Activated naive CD8-positive, alpha-beta T cell treated with anti-CD3 and anti-CD28 coated beads, Interleukin-2, amount 10 ng/mL, durations not matched to agents 7 days and 5 days (primary cell): ENCODE results near the gene FOXO1. TPM values are rescaled to one million over a fixed set of nuclear protein-coding genes. Genes with fewer than 3 reads are reported as not detected.

ENCODE experiments used
- ATAC-seq: fragments of 150-1000 bp; cut with Tn5 transposase; one replicate; pipeline ENCODE4 v1.10.0; 2021; ENCODE audit warnings: low read depth, moderate library complexity
- POLR2A ChIA-PET: fragments of 350-600 bp; sonication (Branson Sonifier 250); formaldehyde crosslinking; loops from one replicate; lab custom pipeline; 2021; ENCODE audit warnings: antibody characterized with exemption; lab: Charles Lee
- DNase-seq: peaks from one replicate; pipeline ENCODE4 v3.0.0; 2021
- H3K27ac Mint-ChIP-seq: one replicate; pipeline ENCODE4 v1.8.0; 2022; ENCODE audit warnings: mild to moderate bottlenecking, mixed read lengths
- H3K27me3 Mint-ChIP-seq: one replicate; pipeline ENCODE4 v1.8.0; 2022; ENCODE audit warnings: mild to moderate bottlenecking, moderate library complexity, mixed read lengths
- H3K36me3 Mint-ChIP-seq: one replicate; pipeline ENCODE4 v1.8.0; 2021; ENCODE audit warnings: mild to moderate bottlenecking, mixed read lengths
- H3K4me1 Mint-ChIP-seq: one replicate; pipeline ENCODE4 v1.8.0; 2021; ENCODE audit warnings: mixed read lengths
- H3K4me3 Mint-ChIP-seq: one replicate; pipeline ENCODE4 v1.8.0; 2022; ENCODE audit warnings: mild to moderate bottlenecking, moderate library complexity, mixed read lengths
- H3K9me3 Mint-ChIP-seq: one replicate; pipeline ENCODE4 v1.8.0; 2021; ENCODE audit warnings: mixed read lengths
- total RNA-seq, 2 experiments: library from RNA; stranded (reverse); gene quantifications; one replicate each; pipeline ENCODE4 v1.2.3, GENCODE V29; 2021

FOXO1 gene
- total RNA-seq, 2 experiments from 2014 or later: 36.7 to 39.8 TPM

DNA sequence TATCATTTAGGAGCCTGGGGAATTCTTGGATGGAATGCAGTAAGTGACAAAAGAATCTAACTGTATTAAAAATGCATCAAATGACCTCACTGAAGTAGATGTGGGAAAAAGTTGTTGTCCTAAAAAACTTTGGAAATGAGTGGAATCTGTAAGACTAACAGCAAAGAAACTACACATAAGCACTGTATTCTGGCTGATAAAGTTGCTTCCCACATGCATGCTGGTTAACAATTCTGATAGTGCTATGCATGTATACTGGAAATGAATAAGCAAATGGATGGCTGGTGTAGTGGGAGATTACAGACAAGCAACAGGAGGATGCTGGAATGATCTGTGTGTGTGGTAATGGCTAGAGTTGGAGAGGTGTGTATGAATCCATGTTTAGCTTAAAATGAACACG, 138.5 kb downstream of the FOXO1 start:
- POLR2A ChIA-PET: no interaction called here
- Mint-ChIP-seq H3K36me3 (peaks cover 9% of the 10 kb centered on the region), H3K4me3 (no peak overlapping the region), H3K4me1 (peaks cover 15% of the 10 kb centered on the region), H3K27ac (no peak overlapping the region), H3K9me3 (peaks cover 13% of the 10 kb centered on the region), H3K27me3 (no peaks in the 10 kb centered on the region)
- DNase-seq (no peak), ATAC-seq (no peak)

DNA sequence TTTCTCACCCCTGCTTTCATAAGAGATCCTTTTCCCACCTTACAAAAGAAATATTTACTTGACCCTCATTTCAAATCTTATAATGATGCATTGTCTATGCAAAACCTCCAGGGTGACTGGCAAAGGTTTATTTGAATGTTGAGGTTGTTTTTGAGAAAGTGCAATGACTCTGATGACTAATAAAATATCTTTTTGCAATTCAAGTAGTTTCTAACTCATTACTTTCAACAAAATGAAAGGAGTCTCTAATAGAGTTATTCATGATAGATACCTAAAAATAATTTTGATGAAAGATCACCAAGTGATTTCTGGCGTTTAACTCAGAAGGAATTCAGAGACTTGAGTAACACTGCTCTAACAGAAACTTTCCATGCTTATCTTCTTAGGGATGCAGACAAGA, 144.2 kb downstream of the FOXO1 start:
- no peaks in the 10 kb centered on the region for H3K27me3 Mint-ChIP-seq
- POLR2A ChIA-PET: no interaction called here
- H3K27ac Mint-ChIP-seq: no peak overlapping the region
- ATAC-seq: no peak
- no peak overlapping the region for H3K4me3 Mint-ChIP-seq
- H3K9me3 Mint-ChIP-seq: no peaks in the 10 kb centered on the region
- peaks cover 4% of the 10 kb centered on the region for H3K36me3 Mint-ChIP-seq
- DNase-seq: no peak
- peaks cover 23% of the 10 kb centered on the region for H3K4me1 Mint-ChIP-seq

DNA sequence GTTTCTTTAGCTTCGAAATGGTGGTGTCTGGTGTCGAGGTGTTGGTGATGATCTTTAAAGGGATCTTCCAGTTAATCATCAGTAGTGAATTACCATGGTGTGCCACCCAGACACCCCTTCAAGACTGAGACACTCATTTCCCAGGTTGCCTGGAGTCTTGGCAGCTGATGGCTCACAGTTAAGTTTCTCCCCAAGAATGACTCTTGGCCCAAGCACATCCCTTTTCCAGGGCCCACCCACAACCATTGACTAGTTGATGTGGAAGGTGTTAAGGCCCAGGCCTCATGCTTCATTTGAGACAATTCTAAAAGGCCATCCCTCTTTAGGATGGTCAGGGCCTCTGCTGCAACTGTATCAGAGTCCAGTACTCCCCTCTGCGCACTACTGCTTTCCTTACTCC, 145.5 kb downstream of the FOXO1 start:
- no peak overlapping the region for H3K4me3 Mint-ChIP-seq
- DNase-seq: no peak
- ATAC-seq: no peak
- peaks cover under 1% of the 10 kb centered on the region for H3K9me3 Mint-ChIP-seq
- no peaks in the 10 kb centered on the region for H3K27me3 Mint-ChIP-seq
- H3K4me1 Mint-ChIP-seq: peaks cover 28% of the 10 kb centered on the region
- peaks cover 4% of the 10 kb centered on the region for H3K36me3 Mint-ChIP-seq
- POLR2A ChIA-PET: no interaction called here
- no peak overlapping the region for H3K27ac Mint-ChIP-seq

DNA sequence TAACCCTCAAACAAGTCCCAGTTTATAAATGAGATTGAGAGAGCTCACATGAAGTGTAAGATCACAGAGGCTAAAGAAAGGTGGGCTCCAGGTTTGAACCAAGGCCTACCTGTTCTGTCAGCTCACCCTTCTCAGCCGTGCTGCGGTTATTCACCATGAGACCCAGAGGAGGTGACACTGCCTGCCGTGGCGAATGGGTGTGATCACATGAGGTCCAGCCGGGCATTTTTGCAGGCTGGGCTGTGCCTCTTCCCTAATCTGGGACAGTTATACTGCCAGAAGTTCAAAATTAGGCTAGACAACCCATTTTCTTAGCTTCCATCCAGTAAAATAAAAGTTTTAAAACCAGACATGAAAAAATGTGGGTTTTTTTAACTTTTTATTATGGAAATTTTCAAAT, 146.8 kb downstream of the FOXO1 start:
- H3K4me3 Mint-ChIP-seq: no peak overlapping the region
- H3K4me1 Mint-ChIP-seq: peaks cover 29% of the 10 kb centered on the region

DNA sequence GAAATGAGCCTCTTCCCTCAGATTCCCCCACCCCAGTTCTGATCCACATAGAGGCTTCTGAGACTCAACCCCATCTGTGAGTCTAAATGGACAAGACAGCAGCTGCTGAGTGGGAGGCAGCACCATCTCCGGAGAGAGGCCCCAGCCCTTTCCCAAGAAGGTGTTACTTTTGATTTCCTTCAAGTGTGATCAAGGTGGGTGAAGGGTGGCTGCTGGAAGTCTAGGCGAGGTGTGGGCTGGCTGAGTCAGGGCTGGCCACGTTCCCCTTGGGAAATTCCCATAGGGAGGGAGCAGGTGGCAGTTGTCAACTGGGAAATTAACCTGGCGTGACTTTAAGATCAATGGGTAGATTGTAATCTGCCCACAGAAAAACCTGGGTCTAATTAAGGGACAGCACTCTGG, 148.0 kb downstream of the FOXO1 start:
- no peaks in the 10 kb centered on the region for H3K27me3 Mint-ChIP-seq
- peak; percentile 73 for ATAC-seq
- H3K4me1 Mint-ChIP-seq: peaks cover 29% of the 10 kb centered on the region
- DNase-seq: peak; percentile 35
- H3K27ac Mint-ChIP-seq: peak overlapping the region; percentile 42
- H3K9me3 Mint-ChIP-seq: peaks cover 3% of the 10 kb centered on the region
- POLR2A ChIA-PET: interaction anchor here (1.0 to 1.3 kb wide), 2 partner anchors 10 to 33 kb away, joined by 3 to 4 read pairs; no protein-coding TSS in a partner anchor
- H3K4me3 Mint-ChIP-seq: peak overlapping the region; percentile 27
- H3K36me3 Mint-ChIP-seq: peaks cover 6% of the 10 kb centered on the region

More for the DNA sequence above, 146.8 kb downstream of the FOXO1 start:
- Mint-ChIP-seq H3K36me3 (peaks cover 6% of the 10 kb centered on the region), H3K9me3 (peaks cover 3% of the 10 kb centered on the region), H3K27me3 (no peaks in the 10 kb centered on the region), H3K27ac (no peak overlapping the region)
- no peak for ATAC-seq
- no peak for DNase-seq
- POLR2A ChIA-PET: no interaction called here

DNA sequence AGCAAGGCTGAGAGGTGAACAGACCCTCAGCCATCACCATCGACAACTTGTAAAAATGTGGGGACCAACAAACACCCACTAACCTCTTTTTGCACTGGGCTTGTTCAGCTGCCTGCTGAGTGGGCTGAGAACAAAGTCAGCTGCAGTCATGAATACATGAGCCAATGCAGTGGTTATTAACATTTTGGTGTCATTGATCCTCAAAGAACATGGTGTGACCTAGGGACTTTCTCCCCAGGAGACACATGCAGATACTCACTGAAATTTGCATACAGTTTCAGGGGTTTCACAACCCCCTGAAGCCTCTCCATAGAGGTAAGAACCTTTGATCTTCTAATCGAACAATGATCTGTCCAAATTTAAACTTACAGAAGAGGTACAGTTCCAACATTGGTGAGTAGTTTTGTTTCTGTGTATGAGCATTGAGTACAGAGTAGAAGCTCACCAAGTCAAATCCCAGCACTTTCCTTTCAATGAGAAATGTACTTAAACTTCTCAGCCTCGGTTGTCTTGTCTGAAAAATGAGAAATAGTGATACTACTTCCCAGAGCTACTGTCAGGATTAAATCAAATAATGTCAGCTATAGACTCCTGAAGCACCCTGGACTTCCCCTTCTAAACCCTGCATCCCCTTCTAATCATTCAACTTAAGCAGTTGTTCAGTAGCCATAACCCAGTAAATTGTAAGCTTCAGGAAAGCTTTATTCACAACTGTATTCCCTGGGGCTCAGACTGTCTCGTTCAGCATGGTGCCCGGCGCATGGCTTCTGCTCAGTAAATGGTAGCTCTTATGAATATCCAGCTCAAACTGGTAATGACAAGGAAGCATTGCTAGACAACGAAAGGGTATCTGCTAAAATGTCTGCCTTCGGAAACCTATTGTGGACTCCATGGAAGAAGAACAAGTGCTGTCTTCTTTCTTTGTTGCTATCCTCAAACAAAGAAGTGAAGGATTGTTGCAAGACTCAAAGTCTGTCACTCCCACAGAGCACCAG, 148.7 kb downstream of the FOXO1 start:
- Mint-ChIP-seq H3K36me3 (peaks cover 6% of the 10 kb centered on the region), H3K9me3 (peaks cover 3% of the 10 kb centered on the region), H3K4me1 (peaks cover 33% of the 10 kb centered on the region), H3K27ac (peak overlapping the region; percentile 42), H3K4me3 (peak overlapping the region; percentile 27), H3K27me3 (no peaks in the 10 kb centered on the region)
- ATAC-seq (peak; percentile 34), DNase-seq (no peak)
- POLR2A ChIA-PET: interaction anchor here (1.0 to 1.3 kb wide), 2 partner anchors 9 to 32 kb away, joined by 3 to 4 read pairs; no protein-coding TSS in a partner anchor

DNA sequence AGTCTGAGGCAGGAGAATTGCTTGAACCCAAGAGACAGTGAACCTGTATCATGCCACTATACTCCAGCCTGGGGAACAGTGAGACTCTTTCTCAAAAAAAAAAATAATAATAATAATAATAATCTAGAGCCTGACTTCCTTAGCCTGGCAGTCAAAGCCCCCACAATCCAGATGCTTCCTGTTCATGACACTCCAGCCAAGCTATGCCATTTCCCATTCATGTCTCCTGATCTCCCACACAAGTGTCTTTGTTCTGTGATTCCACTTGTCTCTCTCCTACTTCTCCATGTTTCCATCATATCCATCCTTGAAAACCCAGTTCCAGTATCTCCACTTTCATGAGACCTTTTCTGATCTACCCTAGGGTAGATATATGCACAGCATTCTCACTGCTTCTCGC, 150.7 kb downstream of the FOXO1 start:
- H3K4me3 Mint-ChIP-seq: no peak overlapping the region
- ATAC-seq (no peak), DNase-seq (no peak)
- H3K4me1 Mint-ChIP-seq: peaks cover 33% of the 10 kb centered on the region
- POLR2A ChIA-PET: interaction anchor here (0.6 to 1.0 kb wide), 2 partner anchors 46 to 52 kb away, joined by 3 read pairs; no protein-coding TSS in a partner anchor
- H3K27ac Mint-ChIP-seq: no peak overlapping the region
- peaks cover 2% of the 10 kb centered on the region for H3K27me3 Mint-ChIP-seq
- H3K36me3 Mint-ChIP-seq: peaks cover 6% of the 10 kb centered on the region
- H3K9me3 Mint-ChIP-seq: peaks cover 6% of the 10 kb centered on the region

DNA sequence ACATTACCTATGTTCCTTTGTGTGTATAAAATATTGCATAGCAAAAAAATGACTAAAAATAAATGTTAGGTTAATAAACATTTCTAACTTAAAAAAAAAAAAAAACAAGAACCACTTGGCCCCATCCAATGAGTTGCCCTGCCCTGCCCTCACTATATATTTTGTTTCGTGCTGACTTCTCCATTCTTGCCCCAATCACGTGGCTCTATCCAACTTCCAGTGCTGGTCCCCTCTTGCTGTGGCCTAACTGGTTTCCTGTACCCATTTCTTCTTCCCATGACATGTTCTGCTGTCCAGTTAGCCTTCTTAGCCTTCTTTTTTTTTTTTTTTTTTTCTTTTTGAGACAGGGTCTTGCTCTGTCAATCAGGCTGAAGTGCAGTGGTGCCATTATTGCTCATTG, 151.6 kb downstream of the FOXO1 start:
- POLR2A ChIA-PET: interaction anchor here (0.6 to 1.0 kb wide), 2 partner anchors 47 to 51 kb away, joined by 3 read pairs; no protein-coding TSS in a partner anchor
- no peak for DNase-seq
- H3K4me1 Mint-ChIP-seq: peaks cover 33% of the 10 kb centered on the region
- peak overlapping the region; percentile 25 for H3K27ac Mint-ChIP-seq
- no peak for ATAC-seq
- peaks cover 2% of the 10 kb centered on the region for H3K27me3 Mint-ChIP-seq
- no peak overlapping the region for H3K4me3 Mint-ChIP-seq
- H3K36me3 Mint-ChIP-seq: peaks cover 6% of the 10 kb centered on the region
- H3K9me3 Mint-ChIP-seq: peaks cover 6% of the 10 kb centered on the region

DNA sequence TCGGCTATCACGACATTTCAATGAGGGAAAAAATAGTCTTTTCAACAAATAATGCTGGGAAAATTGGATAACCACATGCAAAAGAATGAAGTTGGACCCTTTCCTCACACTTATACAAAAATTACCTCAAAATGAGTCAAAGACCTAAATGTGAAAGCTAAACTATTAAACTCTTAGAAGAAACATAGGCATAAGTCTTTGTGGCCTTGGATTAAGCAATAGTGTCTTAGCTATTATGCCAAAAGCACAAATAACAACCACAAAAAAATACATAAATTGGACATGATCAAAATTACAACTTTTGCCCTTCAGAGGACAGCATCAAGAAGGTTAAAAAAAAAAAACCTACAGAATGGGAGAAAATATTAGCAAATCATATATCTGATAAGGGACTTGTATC, 156.6 kb downstream of the FOXO1 start:
- peaks cover 6% of the 10 kb centered on the region for H3K36me3 Mint-ChIP-seq
- POLR2A ChIA-PET: interaction anchor here (1.4 kb wide), 1 partner anchor 24 kb away, joined by 3 read pairs; no protein-coding TSS in a partner anchor
- DNase-seq: no peak
- H3K4me3 Mint-ChIP-seq: no peak overlapping the region
- no peak for ATAC-seq
- peaks cover 29% of the 10 kb centered on the region for H3K4me1 Mint-ChIP-seq
- H3K9me3 Mint-ChIP-seq: peaks cover 4% of the 10 kb centered on the region
- peaks cover 2% of the 10 kb centered on the region for H3K27me3 Mint-ChIP-seq
- H3K27ac Mint-ChIP-seq: no peak overlapping the region

DNA sequence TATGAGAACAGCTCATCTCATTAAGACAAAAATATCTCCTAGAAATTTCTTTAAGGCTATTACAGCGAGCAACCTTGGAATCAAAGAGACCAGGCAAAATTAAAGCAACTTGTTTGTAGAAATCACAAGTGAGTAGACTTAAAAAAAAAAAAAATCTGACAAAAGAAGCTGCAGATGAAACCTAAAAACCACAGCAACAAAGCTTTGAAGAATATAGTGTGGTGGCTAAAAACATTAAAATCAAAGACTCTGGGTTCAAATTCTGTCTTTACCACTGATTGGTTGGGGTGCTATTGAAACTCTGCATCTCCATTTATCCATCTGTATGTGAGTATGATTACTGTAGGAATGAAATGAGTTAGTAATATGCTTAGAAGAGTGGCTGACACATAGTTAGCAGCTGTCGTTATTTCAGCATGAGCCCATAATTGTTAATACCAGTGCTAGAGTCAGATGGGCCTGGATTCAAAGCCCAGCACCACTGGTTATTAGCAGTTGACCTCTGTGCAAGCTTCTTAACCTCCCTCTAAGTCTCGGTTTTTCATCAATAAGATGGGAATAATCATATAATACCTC, 157.6 kb downstream of the FOXO1 start:
- Mint-ChIP-seq H3K9me3 (peaks cover 4% of the 10 kb centered on the region), H3K36me3 (peaks cover 5% of the 10 kb centered on the region), H3K27ac (no peak overlapping the region), H3K27me3 (peaks cover 2% of the 10 kb centered on the region), H3K4me3 (no peak overlapping the region), H3K4me1 (peaks cover 27% of the 10 kb centered on the region)
- no peak for ATAC-seq
- POLR2A ChIA-PET: interaction anchor here (1.0 to 1.4 kb wide), 3 partner anchors 9 to 157 kb away, joined by 3 to 4 read pairs (median 3); no protein-coding TSS in a partner anchor
- DNase-seq: no peak

DNA sequence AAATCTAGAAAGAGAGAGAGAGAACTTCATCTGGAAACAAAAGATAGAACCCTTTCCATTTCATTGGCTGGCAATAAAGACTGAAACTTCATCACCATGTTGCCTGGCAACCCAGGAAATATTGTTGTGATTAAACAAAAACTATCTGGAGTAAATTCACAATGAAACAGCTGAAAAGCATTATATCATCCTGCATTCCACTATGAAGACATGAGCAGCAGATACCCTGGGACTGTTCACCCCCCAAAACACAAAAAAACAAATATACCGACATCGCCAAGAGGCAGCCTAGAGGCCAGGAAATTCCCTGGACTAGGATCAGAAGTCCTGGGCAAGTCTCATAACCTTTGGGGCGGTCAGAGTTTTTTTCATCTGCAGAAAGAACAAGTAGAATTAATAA, 158.3 kb downstream of the FOXO1 start:
- no peak overlapping the region for H3K4me3 Mint-ChIP-seq
- H3K27ac Mint-ChIP-seq: no peak overlapping the region
- DNase-seq (no peak), ATAC-seq (no peak)
- peaks cover 2% of the 10 kb centered on the region for H3K27me3 Mint-ChIP-seq
- peaks cover 24% of the 10 kb centered on the region for H3K4me1 Mint-ChIP-seq
- peaks cover 5% of the 10 kb centered on the region for H3K36me3 Mint-ChIP-seq
- peaks cover 4% of the 10 kb centered on the region for H3K9me3 Mint-ChIP-seq
- POLR2A ChIA-PET: interaction anchor here (1.0 to 1.4 kb wide), 2 partner anchors 10 to 23 kb away, joined by 3 read pairs; no protein-coding TSS in a partner anchor

DNA sequence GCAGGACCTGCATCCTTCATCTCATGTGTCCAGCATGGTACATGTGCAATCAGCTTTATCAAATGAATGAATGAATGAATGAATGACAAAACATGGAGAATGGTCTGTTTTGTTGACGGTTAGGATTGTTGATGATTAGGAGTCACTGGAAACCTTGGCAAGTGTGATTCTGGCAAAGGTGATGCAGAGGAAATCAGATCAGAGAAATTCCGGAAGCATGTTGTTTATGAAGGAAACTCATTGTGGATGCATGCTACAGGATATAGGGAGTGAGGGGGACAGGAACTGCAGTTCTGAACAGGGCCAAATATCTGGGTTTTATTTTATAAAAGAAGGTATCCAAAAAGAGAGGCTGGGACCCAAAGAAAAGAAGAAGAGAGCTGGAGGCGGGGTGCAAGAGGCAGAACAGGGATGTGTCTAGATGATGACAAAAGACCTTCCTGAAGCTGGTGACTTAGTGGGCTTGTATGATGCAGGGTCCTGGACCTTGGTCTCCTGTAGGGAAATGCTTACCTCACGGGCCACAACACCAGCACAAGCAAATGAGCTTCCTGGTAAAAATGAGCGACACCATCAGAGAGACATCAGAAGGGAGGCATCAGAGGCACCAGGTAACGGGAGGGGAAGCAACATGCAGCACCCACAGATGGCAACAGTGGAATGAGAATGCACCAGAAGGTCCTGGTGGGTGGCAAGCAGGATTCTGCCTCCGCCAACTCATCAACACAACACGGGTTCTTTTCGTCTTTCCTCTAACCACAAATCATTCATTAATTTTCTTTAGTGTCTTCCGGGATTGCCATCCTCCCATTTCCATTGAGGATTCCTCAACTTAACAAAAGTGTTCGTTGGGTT, 159.6 kb downstream of the FOXO1 start:
- DNase-seq: no peak
- no peak for ATAC-seq
- peaks cover 5% of the 10 kb centered on the region for H3K9me3 Mint-ChIP-seq
- H3K4me3 Mint-ChIP-seq: no peak overlapping the region
- POLR2A ChIA-PET: interaction anchor here (1.1 kb wide), 1 partner anchor 12 kb away, joined by 3 read pairs; no protein-coding TSS in a partner anchor
- H3K27ac Mint-ChIP-seq: no peak overlapping the region
- peaks cover 2% of the 10 kb centered on the region for H3K27me3 Mint-ChIP-seq
- H3K36me3 Mint-ChIP-seq: peaks cover 5% of the 10 kb centered on the region
- H3K4me1 Mint-ChIP-seq: peaks cover 19% of the 10 kb centered on the region
